Astrocyte of the spinal cord (primary cell): ENCODE data around the gene ATP10D.
"Not testable (repeated sequence)": the region's sequence is repeated elsewhere in the genome, so short reads cannot be mapped to it uniquely, and the experiment has no call there.

Experiments used
- DNase-seq: peaks from one replicate; pipeline ENCODE4 v3.0.0; 2011; ENCODE audit warnings: low read depth, low spot score
- H3K4me3 ChIP-seq: 2 replicates; pipeline ENCODE4 v1.5.1; 2011; ENCODE audit warnings: low read depth, mild to moderate bottlenecking, low read length, moderate library complexity
- CTCF ChIP-seq: IDR thresholded peaks from 2 replicates; pipeline ENCODE4 v1.5.1; 2012; ENCODE audit warnings: low read depth, mild to moderate bottlenecking, low read length, inconsistent platforms
- in situ Hi-C: cut with HindIII; loops from 2 replicates; pipeline ENCODE4 v1.10.0; 2017; ENCODE audit warnings: low sequenced_read_pairs

Gene ATP10D

DNA sequence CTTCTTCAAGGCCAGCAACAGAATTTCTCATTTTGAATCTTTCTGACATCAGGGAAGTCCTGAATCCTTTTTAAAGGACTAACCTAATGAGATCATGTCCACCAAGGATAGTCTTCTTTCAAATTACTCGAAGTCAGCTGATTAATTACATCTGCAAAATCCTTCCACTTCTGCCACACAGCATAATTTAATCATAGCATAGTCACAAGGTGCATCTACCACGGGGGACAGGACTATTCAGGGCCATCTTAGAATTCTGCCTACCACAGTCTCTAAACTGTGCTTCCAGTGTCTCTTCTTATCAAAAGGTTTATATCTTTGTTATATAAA lies 53.7 kb downstream of the ATP10D start:
- no peak for DNase-seq
- TF ChIP-seq CTCF, result no peak
- no peak overlapping the region for H3K4me3 ChIP-seq
- in situ Hi-C loops, result no loop called here

DNA sequence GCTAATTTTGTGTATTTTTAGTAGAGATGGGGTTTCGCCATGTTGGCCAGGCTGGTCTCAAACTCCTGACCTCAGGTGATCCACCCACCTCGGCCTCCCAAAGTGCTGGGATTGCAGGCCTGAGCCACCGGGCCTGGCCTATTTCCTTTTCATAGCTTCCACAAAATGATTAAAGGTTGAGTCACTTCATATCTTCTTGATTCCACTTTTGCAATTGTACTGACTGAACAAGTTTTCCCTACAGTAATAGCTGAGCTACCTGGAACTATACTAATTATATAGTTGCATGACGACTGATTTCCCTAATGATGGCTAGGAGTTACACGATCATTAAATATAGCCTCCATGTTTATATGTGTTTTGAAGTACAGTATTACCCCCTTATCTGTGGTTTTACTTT lies 57.6 kb downstream of the ATP10D start:
- in situ Hi-C loops, DNase-seq, H3K4me3 ChIP-seq: not testable (repeated sequence)

- no peak for DNase-seq
- in situ Hi-C loops, result no loop called here
- H3K4me3 ChIP-seq, result no peak overlapping the region
- TF ChIP-seq CTCF, result no peak
Measured at GRCh38 chr4:47543331-47543730, 58.3 kb downstream of the ATP10D start.

DNA sequence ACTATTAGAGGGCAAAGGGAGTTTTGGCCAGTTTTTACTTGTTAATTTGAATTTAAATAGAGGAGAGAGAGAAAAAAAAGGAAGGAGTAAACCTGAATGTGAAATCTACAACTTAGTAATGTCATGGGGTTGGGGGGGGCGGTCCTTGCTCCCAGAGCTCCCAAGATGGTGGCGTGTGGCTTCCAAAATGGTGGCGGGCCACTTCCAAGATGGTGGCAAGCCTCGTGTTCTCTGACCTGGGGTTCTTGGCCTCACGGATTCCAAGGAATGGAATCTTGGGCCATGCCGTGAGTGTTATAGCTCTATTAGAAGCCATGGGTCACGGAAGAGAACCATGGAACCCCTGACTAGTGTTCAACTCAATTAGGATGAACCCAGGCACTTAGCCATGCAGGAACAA lies 65.3 kb downstream of the ATP10D start:
- DNase-seq, in situ Hi-C loops, H3K4me3 ChIP-seq: not testable (repeated sequence)

DNA sequence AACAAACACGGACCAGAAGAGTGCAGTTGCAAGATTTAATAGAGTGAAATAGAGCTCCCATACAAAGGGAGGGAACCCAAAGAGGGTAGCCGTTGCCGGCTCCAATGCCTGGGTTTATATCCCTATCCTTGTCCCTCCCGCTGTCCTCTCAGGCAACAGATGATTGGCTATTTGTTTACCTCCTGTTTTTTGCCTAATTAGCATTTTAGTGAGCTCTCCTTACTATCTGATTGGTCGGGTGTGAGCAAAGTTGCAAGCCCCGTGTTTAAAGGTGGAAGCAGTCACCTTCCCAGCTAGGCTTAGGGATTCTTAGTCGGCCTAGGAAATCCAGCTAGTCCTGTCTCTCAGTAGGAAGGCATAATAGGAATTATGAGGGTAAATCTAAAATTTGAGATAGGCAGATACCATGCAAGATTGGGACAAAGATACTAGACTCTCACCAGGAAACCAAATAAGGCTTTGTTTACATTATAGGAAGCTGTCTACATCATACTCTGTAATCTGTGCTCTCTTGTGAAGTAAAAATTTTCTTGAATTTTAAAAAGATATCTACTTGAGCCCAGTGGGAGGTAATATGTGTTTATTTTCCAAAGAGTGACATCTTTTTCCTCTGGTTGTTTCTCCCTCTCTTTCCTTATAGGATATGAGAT lies 65.9 kb downstream of the ATP10D start:
- no peak for DNase-seq
- no peak for TF ChIP-seq CTCF
- H3K4me3 ChIP-seq, result no peak overlapping the region
- in situ Hi-C loops, result no loop called here

GRCh38 chr4:47551682-47552081 lies 66.6 kb downstream of the ATP10D start:
- no peak for TF ChIP-seq CTCF
- peak; percentile 56 for DNase-seq
- H3K4me3 ChIP-seq, result no peak overlapping the region
- in situ Hi-C loops, result no loop called here

DNA sequence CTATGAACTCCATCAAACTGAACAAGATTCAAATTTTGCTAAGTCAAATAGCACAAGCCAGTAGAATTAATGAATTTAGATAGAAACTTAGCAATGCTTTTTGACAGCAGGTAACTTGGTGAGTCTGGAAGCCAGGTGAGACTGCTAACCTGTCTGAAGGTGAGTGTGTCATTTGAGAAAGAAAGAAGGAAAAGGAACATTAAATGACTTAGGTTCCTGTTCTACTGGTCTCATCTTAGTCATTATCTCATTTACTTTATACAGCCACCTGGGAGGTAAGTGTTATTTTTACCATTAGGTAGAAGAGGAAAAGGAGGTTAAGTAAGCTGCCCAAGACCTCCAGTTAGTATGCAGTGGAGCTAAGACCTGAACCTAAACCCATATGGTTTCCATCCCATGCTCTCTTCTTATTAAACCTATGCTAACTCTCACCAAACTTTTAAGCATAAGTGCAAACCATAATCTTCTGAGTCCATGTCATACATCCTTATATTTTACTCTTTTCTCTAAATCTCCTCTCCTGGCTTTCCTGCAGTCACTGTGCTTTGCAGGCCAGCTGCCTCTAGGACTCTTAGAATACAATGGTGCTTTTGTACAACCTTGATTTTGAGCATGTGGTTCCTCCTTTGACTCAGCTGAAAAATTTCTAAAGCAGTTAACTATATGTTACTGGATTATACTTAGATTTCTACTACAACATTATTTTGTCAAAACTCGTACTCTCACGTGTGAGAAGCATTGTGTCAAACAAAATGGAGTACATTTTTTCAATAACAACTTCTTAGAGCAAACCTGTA lies 68.5 kb downstream of the ATP10D start:
- in situ Hi-C loops, result no loop called here
- no peak for TF ChIP-seq CTCF

GRCh38 chr4:47555920-47556319 lies 70.8 kb downstream of the ATP10D start:
- in situ Hi-C loops, H3K4me3 ChIP-seq, DNase-seq: not testable (repeated sequence)

More for the DNA sequence above, 68.5 kb downstream of the ATP10D start:
- no peak overlapping the region for H3K4me3 ChIP-seq
- DNase-seq, result no peak
